Nephron progenitor cell (in vitro differentiated cells): ENCODE measurements around the gene AOX1.

Experiments used
- DNase-seq: peaks from one replicate; pipeline ENCODE4 v3.0.0; 2021
- H3K27ac Mint-ChIP-seq: 2 replicates; pipeline ENCODE4 v1.8.0; 2021; ENCODE audit warnings: mild to moderate bottlenecking, moderate library complexity, mixed read lengths
- H3K27me3 Mint-ChIP-seq: 2 replicates; pipeline ENCODE4 v1.8.0; 2021; ENCODE audit warnings: mild to moderate bottlenecking, low read depth, mixed read lengths; ENCODE audit not compliant: poor library complexity
- H3K36me3 Mint-ChIP-seq: 2 replicates; pipeline ENCODE4 v1.8.0; 2021; ENCODE audit warnings: low read depth, mixed read lengths
- H3K4me1 Mint-ChIP-seq: 2 replicates; pipeline ENCODE4 v1.8.0; 2021; ENCODE audit warnings: mixed read lengths
- H3K4me3 Mint-ChIP-seq: 2 replicates; pipeline ENCODE4 v1.8.0; 2021; ENCODE audit warnings: mild to moderate bottlenecking, moderate library complexity, mixed read lengths
- H3K9me3 Mint-ChIP-seq: 2 replicates; pipeline ENCODE4 v1.8.0; 2021; ENCODE audit warnings: mild to moderate bottlenecking, moderate library complexity, mixed read lengths
- TF ChIP-seq, protein P1 (sequence below): fragments of 200-600 bp; sonication (generic); IDR thresholded peaks from 2 replicates; pipeline ENCODE4 v1.5.0; 2021; ENCODE audit warnings: antibody characterized with exemption

Gene AOX1

DNA sequence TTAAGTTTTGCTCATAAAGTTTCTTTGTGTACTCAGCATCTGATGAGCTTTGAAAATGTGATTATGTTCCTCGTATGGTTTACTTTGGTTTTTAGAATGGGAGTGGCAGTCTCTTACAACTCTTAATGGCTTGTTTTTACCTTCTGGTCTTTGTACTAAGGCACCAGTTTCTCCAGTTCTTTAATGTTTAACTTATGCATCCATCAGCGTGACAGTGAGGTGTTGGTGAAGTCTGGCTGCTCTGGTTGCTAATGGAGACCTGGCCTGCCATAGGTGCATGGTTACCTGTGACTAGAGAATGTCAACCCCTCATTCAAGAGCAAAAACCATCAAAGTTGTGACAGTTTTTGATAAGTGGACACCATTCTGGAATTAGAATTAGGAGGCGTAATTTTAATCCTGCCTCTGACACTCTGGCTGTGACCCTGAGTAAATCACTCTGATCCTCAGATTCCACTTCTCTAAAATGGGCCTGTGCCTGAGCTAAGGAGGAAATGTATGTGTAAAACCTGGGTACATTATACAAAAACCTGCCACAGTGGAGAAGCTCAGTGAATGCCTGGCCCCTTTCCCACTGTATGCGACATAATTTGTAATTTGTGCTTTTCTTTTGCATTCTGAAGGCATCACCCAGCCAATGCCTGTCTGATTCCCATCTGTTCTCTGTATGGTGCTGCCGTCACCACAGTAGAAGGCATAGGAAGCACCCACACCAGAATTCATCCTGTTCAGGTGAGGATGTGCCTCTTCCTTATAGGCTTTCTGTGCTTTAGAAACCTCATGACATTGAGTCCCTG lies 11.2 kb downstream of the AOX1 start:
- TF ChIP-seq, protein P1, sequence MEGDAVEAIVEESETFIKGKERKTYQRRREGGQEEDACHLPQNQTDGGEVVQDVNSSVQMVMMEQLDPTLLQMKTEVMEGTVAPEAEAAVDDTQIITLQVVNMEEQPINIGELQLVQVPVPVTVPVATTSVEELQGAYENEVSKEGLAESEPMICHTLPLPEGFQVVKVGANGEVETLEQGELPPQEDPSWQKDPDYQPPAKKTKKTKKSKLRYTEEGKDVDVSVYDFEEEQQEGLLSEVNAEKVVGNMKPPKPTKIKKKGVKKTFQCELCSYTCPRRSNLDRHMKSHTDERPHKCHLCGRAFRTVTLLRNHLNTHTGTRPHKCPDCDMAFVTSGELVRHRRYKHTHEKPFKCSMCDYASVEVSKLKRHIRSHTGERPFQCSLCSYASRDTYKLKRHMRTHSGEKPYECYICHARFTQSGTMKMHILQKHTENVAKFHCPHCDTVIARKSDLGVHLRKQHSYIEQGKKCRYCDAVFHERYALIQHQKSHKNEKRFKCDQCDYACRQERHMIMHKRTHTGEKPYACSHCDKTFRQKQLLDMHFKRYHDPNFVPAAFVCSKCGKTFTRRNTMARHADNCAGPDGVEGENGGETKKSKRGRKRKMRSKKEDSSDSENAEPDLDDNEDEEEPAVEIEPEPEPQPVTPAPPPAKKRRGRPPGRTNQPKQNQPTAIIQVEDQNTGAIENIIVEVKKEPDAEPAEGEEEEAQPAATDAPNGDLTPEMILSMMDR, result no peak
- no peaks in the 10 kb centered on the region for H3K36me3 Mint-ChIP-seq
- H3K9me3 Mint-ChIP-seq, result no peaks in the 10 kb centered on the region
- no peak overlapping the region for H3K27ac Mint-ChIP-seq
- peaks cover 8% of the 10 kb centered on the region for H3K4me1 Mint-ChIP-seq
- peaks cover 11% of the 10 kb centered on the region for H3K27me3 Mint-ChIP-seq
- no peak overlapping the region for H3K4me3 Mint-ChIP-seq
- no peak for DNase-seq

DNA sequence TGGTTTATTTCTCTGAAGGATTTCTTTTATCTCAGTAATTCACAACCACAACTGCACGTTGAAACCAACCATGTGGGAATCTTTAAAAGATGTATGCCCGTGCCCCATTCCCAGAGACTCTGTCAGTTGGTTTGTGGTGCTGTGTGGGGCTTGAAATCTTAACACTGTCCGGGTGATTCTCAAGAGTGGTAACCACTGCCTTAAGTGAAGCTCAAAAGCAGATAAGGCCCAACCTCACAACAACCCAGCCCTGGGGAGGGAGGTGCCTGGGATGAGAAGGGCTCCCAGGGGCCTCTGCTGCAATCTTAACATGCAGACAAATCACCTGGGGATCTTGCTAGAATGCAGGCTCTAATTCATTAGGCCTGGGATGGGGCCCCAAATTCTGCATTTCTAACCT lies 13.4 kb downstream of the AOX1 start:
- H3K36me3 Mint-ChIP-seq, result no peaks in the 10 kb centered on the region
- peaks cover 8% of the 10 kb centered on the region for H3K27me3 Mint-ChIP-seq
- peaks cover 8% of the 10 kb centered on the region for H3K4me1 Mint-ChIP-seq
- no peaks in the 10 kb centered on the region for H3K9me3 Mint-ChIP-seq
- no peak overlapping the region for H3K27ac Mint-ChIP-seq
- no peak for DNase-seq
- H3K4me3 Mint-ChIP-seq, result no peak overlapping the region
- TF ChIP-seq, protein P1, result no peak

GRCh38 chr2:200600549-200601225 lies 14.9 kb downstream of the AOX1 start:
- Mint-ChIP-seq H3K4me3 (no peak overlapping the region), H3K9me3 (no peaks in the 10 kb centered on the region), H3K4me1 (peaks cover 8% of the 10 kb centered on the region), H3K36me3 (no peaks in the 10 kb centered on the region), H3K27ac (no peak overlapping the region), H3K27me3 (peaks cover 7% of the 10 kb centered on the region)
- TF ChIP-seq, protein P1, result no peak
- no peak for DNase-seq

DNA sequence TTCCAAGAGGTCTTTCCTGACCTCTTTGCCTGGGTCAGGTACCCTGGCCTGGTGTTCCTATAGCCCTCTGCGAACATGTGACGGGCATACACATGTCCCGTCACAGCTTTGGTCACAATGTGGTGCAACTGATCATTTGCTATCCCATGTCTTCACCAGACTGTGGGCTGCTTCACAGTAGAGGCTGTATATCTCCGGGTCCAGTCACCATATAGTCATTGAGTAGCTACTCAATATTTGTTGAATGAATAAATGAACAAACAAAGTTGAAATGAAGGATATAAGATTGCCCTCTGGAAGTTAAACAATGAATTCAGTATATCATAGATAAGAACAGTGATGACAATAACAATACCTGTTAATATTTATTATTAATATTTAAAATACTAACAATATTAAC lies 16.8 kb downstream of the AOX1 start:
- H3K4me3 Mint-ChIP-seq, result no peak overlapping the region
- H3K9me3 Mint-ChIP-seq, result peaks cover 9% of the 10 kb centered on the region
- peaks cover 8% of the 10 kb centered on the region for H3K4me1 Mint-ChIP-seq
- peaks cover 7% of the 10 kb centered on the region for H3K27me3 Mint-ChIP-seq
- H3K27ac Mint-ChIP-seq, result no peak overlapping the region
- TF ChIP-seq, protein P1, result no peak
- DNase-seq, result no peak
- H3K36me3 Mint-ChIP-seq, result no peaks in the 10 kb centered on the region

DNA sequence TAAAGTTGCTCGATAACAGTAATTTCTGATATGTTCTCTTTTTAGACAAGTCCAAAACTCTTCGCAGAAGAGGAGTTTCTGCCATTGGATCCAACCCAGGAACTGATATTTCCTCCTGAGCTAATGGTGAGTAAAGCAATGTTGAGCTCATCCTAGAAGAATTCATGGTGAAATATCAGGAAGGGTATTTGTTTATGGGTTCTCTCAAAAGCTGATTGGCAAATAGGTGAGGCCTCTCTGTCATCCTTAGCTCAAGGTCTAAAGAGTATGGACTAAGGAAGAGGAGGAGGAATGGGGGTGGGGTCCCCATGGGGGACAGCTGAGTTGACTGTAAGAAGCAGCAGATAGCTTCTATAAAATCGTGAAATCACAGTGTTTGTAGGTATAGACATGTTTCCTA lies 18.2 kb downstream of the AOX1 start:
- peaks cover 8% of the 10 kb centered on the region for H3K4me1 Mint-ChIP-seq
- no peak for DNase-seq
- TF ChIP-seq, protein P1, result no peak
- H3K27ac Mint-ChIP-seq, result no peak overlapping the region
- H3K27me3 Mint-ChIP-seq, result no peaks in the 10 kb centered on the region
- no peaks in the 10 kb centered on the region for H3K36me3 Mint-ChIP-seq
- H3K9me3 Mint-ChIP-seq, result peaks cover 9% of the 10 kb centered on the region
- no peak overlapping the region for H3K4me3 Mint-ChIP-seq
